ENCODE measurements around the gene LAMB3.

The LAMB3 gene

DNA sequence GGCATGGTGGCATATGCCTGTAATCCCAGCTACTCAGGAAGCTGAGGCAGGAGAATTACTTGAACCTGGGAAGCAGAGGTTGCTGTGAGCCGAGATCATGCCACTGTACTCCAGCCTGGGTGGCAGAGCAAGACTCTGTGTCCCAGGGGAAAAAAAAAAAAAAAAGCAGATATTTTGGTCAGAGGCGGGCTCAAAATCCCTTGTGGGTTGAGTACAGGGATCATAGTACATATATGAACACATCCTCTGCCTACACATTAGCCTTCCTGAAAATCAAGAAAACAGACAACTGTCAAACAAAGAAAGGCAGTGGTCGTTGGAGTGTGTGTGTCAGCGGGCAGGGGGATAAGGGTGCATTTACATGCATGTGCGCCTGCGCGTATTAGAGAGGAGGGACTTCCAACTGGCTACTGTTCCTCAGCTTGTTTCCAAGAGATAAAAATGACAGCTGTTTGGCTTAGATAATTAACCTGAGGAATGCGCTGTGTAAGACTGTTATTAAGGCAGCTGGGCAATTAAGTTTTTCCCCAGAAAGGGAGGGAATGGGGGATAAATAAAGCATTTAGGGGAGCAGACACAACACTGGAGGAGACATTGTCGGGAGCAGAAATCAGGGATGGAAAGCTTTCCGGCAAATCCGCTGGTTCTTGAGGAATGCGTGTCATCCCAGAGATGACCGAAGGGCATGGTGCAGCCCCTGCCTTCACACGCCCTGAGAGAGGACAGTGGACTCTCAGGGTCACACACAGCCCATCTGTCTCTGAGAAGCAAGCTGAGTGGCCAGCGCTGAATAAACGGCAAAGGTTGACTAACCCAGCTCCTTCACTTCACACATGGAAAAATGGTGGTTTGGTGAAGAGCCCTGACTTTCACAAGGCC lies 6.4 kb downstream of the LAMB3 start:
- Histone ChIP-seq H3K4me3 (ENCODE audit: low read depth, low read length) (no peak overlapping the region), H3K4me1 (no peaks in the 10 kb centered on the region; the same call in 1 of the 2 replicates), H3K36me3 (no peaks in the 10 kb centered on the region), H3K9me3 (no peaks in the 10 kb centered on the region), H3K27me3 (no peaks in the 10 kb centered on the region)
- DNase-seq: no peak
- TF ChIP-seq, protein P1, sequence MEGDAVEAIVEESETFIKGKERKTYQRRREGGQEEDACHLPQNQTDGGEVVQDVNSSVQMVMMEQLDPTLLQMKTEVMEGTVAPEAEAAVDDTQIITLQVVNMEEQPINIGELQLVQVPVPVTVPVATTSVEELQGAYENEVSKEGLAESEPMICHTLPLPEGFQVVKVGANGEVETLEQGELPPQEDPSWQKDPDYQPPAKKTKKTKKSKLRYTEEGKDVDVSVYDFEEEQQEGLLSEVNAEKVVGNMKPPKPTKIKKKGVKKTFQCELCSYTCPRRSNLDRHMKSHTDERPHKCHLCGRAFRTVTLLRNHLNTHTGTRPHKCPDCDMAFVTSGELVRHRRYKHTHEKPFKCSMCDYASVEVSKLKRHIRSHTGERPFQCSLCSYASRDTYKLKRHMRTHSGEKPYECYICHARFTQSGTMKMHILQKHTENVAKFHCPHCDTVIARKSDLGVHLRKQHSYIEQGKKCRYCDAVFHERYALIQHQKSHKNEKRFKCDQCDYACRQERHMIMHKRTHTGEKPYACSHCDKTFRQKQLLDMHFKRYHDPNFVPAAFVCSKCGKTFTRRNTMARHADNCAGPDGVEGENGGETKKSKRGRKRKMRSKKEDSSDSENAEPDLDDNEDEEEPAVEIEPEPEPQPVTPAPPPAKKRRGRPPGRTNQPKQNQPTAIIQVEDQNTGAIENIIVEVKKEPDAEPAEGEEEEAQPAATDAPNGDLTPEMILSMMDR (IDR thresholded peaks at IDR 0.05; ENCODE audit: low read depth, low read length): no peak

GRCh38 chr1:209643285-209644020 lies 8.8 kb downstream of the LAMB3 start:
- Histone ChIP-seq H3K9me3 (no peaks in the 10 kb centered on the region), H3K4me1 (no peaks in the 10 kb centered on the region), H3K27me3 (no peaks in the 10 kb centered on the region), H3K36me3 (no peaks in the 10 kb centered on the region), H3K4me3 (ENCODE audit: low read depth, low read length) (no peak overlapping the region)
- TF ChIP-seq, protein P1 (IDR thresholded peaks at IDR 0.05; ENCODE audit: low read depth, low read length): no peak
- no peak for DNase-seq

GRCh38 chr1:209642816-209643215 lies 9.4 kb downstream of the LAMB3 start:
- H3K27me3 ChIP-seq: no peaks in the 10 kb centered on the region; the same call in 1 of the 2 replicates
- H3K4me1 ChIP-seq: no peaks in the 10 kb centered on the region
- no peak overlapping the region for H3K4me3 ChIP-seq (ENCODE audit: low read depth, low read length)
- TF ChIP-seq, protein P1 (IDR thresholded peaks at IDR 0.05; ENCODE audit: low read depth, low read length): no peak
- H3K36me3 ChIP-seq: no peaks in the 10 kb centered on the region
- no peaks in the 10 kb centered on the region for H3K9me3 ChIP-seq
- no peak for DNase-seq

DNA sequence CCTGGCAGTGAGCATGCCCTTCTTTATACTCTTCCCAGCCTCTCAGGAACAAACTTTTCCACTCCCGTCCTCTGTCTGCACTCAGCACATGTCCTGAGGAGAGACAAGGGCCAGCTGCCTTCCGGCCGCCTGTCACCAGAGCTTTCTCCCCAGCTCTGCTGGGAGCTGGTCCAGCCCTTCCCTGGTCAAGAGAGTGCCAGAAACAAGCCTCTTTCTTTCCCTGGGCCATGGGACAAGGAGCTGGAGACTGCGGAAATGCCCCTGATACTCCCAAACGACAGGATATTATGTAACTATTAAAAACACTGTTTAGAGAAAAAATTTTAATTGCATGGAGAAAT lies 10.4 kb downstream of the LAMB3 start:
- Histone ChIP-seq H3K4me3 (ENCODE audit: low read depth, low read length) (no peak overlapping the region), H3K4me1 (no peaks in the 10 kb centered on the region), H3K36me3 (no peaks in the 10 kb centered on the region), H3K9me3 (no peaks in the 10 kb centered on the region), H3K27me3 (no peaks in the 10 kb centered on the region; the same call in 1 of the 2 replicates)
- no peak for DNase-seq
- TF ChIP-seq, protein P1 (IDR thresholded peaks at IDR 0.05; ENCODE audit: low read depth, low read length): no peak

- DNase-seq: no peak
- TF ChIP-seq, protein P1 (IDR thresholded peaks at IDR 0.05; ENCODE audit: low read depth, low read length): no peak
- Histone ChIP-seq H3K27me3 (no peaks in the 10 kb centered on the region; the same call in 1 of the 2 replicates), H3K4me1 (no peaks in the 10 kb centered on the region), H3K36me3 (no peaks in the 10 kb centered on the region), H3K4me3 (ENCODE audit: low read depth, low read length) (no peak overlapping the region), H3K9me3 (no peaks in the 10 kb centered on the region)
These were observed 16.4 kb downstream of the LAMB3 start for GRCh38 chr1:209635850-209636249.
